Endothelial cell of umbilical vein (primary cell): ENCODE results near the gene CGB2.

Source experiments
- CTCF ChIP-seq, 2 donors: IDR thresholded peaks; 1 replicate in 1 of 2; 2 replicates in 1 of 2; pipeline ENCODE4 v1.5.1; 2011; ENCODE audit warnings: low read length in 2 of 2, mild to moderate bottlenecking in 2 of 2, moderate library complexity in 2 of 2, control low read depth in 1 of 2, inconsistent platforms in 1 of 2, low read depth in 1 of 2; ENCODE audit not compliant: insufficient read depth in 1 of 2; ENCODE audit errors: extremely low read depth in 1 of 2
- EZH2 ChIP-seq: IDR thresholded peaks from 2 replicates; pipeline ENCODE4 v1.6.1; 2012; ENCODE audit warnings: borderline replicate concordance, low read depth, mild to moderate bottlenecking, moderate library complexity, low read length, inconsistent platforms; ENCODE audit not compliant: severe bottlenecking
- GATA2 ChIP-seq: IDR thresholded peaks from 2 replicates; pipeline ENCODE4 v1.7.0; 2011; ENCODE audit warnings: low read depth, mild to moderate bottlenecking, moderate library complexity, mixed read lengths, low read length; ENCODE audit not compliant: insufficient read length, insufficient read depth
- POLR2A ChIP-seq: IDR thresholded peaks from 2 replicates; pipeline ENCODE4 v1.6.1; 2012; ENCODE audit warnings: low read depth, mild to moderate bottlenecking, control low read depth, low read length
- POLR2AphosphoS5 ChIP-seq: IDR thresholded peaks from 2 replicates; pipeline ENCODE4 v1.6.1; 2012; ENCODE audit warnings: low read depth, mild to moderate bottlenecking, control low read depth, low read length, moderate library complexity; ENCODE audit not compliant: insufficient read depth

DNA sequence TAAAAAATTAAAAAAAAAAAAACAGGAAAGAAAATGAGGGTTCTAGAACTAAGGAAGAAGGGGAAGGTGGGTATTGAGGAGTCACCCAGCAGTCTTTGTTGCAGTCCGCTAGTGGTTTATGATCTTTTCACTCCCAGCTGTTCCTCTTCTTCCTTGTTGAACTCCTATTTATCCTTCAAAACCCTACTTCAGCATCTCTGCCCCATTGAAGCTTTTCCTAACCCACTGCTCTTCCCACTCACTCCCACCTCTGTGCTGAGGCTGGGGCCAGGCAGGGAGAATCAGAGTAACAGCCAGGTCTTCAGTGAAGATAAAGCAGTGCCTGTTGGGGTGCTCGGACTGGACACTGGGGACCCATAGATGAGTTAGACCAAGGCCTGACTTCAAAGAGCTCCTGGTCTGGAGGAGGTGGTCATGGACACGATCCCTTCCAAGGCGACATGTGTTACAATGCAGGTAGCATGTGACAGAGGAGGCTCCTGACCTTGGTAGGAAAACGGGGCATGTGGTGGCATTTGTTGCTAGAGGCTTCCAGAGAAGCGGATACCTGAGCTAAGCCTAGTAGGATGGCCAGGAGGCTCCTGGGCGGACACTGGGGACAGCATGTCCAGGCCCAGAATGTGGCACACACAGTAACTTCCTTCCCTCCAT is 26.6 kb upstream of the CGB2 start:
- no peak for TF ChIP-seq CTCF (IDR thresholded peaks at IDR 0.05; ENCODE audit: extremely low read depth in 1 of 2, insufficient read depth in 1 of 2, low read depth in 1 of 2, low read length in 2 of 2)
- no peak for TF ChIP-seq POLR2A
- no peak for TF ChIP-seq EZH2
- TF ChIP-seq POLR2AphosphoS5, result no peak
- TF ChIP-seq GATA2, result no peak
